HG03097 (cell line): ENCODE data around the gene TNFAIP6.

Experiments
- ATAC-seq: cut with Tn5 transposase; IDR thresholded peaks from one replicate; pipeline ENCODE4 v1.9.1; 2021; ENCODE audit not compliant: unreplicated experiment, low FRiP score

The TNFAIP6 gene

GRCh38 chr2:151359768-151360461 lies 2.5 kb downstream of the TNFAIP6 start:
- ATAC-seq: no peak

- no peak for ATAC-seq
Measured at GRCh38 chr2:151361674-151362370, 4.4 kb downstream of the TNFAIP6 start.

GRCh38 chr2:151363709-151364108 lies 6.3 kb downstream of the TNFAIP6 start:
- peak; percentile 47 for ATAC-seq

- ATAC-seq: no peak
Measured at GRCh38 chr2:151367571-151367970, 10.2 kb downstream of the TNFAIP6 start.

DNA sequence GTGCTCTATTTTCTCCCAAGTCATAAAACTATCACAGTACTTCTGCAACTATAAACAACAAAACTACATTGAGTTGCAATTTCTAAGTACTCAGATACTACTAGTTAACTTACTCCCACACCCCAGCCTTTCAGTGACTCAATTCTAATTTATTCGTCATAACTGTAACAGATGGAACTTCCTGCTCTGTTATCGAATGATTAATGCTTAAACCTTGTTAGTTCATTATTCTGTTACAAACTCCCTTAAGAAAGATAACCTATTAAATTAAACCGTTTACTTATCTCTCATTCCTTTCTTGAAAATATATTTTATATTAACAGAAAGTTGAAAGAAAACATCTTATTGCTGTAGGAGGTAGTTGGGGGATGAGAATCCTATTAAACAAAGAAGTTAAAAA lies 17.0 kb downstream of the TNFAIP6 start:
- peak; percentile 96 for ATAC-seq

GRCh38 chr2:151379169-151379568 lies 21.8 kb downstream of the TNFAIP6 start:
- no peak for ATAC-seq

GRCh38 chr2:151380580-151381235 lies 23.3 kb downstream of the TNFAIP6 start:
- no peak for ATAC-seq

DNA sequence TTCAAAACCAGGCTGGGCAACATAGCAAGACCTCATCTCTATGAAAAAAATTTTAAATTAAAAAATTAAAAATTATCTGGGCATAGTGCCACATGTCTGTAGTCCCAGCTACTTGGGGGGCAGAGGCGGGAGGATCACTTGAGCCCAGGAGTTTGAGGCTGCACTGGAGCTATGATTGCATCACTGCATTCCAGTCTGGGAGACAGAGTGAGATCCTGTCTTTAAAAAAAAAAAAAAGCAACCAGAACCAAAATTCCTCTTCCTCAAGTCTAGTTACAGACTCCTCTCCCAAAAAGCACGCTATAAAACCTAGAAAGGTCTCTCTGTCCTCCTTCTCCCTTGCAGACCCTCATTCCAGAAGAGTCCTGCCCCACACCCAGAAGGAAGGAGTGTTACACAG lies 23.9 kb downstream of the TNFAIP6 start:
- ATAC-seq: no peak

DNA sequence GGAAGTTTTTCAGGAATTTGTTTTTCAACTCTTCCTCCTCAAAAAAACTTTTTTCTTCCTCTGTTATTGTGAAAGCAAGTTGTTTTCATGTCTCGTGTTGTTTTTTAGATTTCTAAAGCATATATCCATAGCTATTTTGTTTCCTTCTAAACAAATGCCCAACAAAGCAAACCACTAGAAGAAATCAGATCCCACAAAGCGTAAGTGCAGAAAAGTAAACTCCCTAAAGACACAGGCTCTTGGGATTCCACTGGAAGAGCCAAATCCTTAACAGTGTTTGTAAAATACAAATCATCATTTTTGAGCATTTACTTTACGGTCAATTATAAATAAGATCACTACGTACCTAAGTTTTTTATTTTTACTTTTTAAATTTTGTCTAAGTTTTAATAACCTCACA lies 30.6 kb downstream of the TNFAIP6 start:
- ATAC-seq: no peak

GRCh38 chr2:151391436-151391835 lies 34.0 kb downstream of the TNFAIP6 start:
- no peak for ATAC-seq

GRCh38 chr2:151394509-151394908 lies 37.1 kb downstream of the TNFAIP6 start:
- no peak for ATAC-seq

- ATAC-seq: no peak
Measured at GRCh38 chr2:151395509-151396374, 38.4 kb downstream of the TNFAIP6 start.

DNA sequence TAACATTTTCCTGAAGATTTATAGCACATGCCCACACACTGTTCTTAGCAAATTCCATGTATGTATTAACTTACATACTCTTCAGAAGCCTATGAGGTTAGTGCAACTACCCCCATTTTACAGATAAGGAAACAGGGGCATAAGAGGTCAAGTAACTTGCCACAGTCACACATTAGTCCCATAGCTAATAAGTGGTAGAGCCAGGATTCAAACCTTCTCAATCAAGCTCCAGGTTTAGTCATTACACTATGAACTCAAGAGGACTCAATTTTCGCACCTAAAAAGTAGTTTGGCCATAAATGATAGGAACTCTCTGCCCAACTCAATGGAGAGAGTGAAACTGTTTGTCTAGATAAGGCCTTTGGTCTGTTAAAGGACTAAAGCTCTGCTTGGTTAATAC lies 42.6 kb downstream of the TNFAIP6 start:
- ATAC-seq: no peak

- ATAC-seq: no peak
Measured at GRCh38 chr2:151401149-151401548, 43.8 kb downstream of the TNFAIP6 start.

- no peak for ATAC-seq
Measured at GRCh38 chr2:151403914-151404313, 46.5 kb downstream of the TNFAIP6 start.

- ATAC-seq: no peak
Measured at GRCh38 chr2:151405376-151405775, 48.0 kb downstream of the TNFAIP6 start.

GRCh38 chr2:151407281-151407680 lies 49.9 kb downstream of the TNFAIP6 start:
- ATAC-seq: no peak

GRCh38 chr2:151408788-151409600 lies 51.6 kb downstream of the TNFAIP6 start:
- no peak for ATAC-seq

DNA sequence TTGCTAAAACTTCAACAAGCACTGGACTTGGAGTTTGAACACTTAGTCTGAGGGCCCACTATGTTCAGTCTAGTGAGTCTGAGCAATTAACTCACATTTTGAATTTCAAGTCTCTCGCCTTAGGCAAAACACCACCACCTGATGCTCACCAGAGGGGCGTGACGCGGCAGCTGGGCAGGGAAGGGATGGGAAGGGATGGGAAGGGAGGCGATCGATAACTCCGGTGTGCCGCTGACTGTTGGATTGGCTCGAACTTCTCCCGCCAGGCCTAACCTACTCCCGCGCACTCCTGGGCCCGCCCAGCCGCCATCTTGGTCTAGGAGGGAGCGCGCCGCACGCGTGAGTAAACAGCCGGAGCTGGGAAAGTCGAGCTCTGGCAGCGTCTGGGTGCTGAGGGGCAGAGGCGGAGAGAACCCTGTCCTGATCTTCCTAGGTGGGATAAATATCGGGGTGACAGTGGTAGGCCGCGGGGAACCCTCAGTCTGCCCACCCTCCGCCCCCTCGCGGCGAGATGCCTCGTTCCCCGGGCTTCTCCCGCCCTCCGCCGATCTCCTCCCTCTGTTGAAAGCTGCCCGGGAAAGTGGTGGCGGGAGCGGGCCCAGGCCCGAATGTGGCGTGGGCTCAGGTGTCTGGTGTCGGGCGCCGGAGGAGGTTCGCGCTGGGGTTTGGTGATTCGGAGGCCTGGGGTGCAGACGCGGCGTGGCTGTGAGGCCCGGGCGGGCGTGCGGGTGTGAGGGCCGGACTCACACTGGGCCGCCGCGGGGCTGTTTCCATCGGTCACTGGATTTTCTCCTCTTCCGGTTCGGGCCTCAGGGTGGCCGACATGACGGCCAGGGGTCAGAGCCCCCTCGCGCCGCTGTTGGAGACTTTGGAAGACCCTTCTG lies 52.5 kb downstream of the TNFAIP6 start, which contains the start of gene RIF1:
Gene RIF1, plus strand, starts transcription at position 302 of the 884 bp plus-strand sequence. Its CDS starts 522 bp downstream, at position 824.
- ATAC-seq: peak; percentile 92
